Activated B cell treated with CpG ODN at 0.5 μM for 24 hours (primary cell): ENCODE data around the gene GKN2. TPM values are rescaled to one million over a fixed set of nuclear protein-coding genes. Genes with fewer than 3 reads are reported as not detected.

Source experiments
- ATAC-seq: fragments of 200-7000 bp; cut with Tn5 transposase; one replicate; pipeline ENCODE4 v1.10.0; 2021; ENCODE audit warnings: low read depth, mild to moderate bottlenecking, moderate library complexity
- CTCF ChIA-PET: fragments of 350-600 bp; sonication (Branson Sonifier 250); formaldehyde crosslinking; loops from one replicate; lab custom pipeline; 2021; ENCODE audit warnings: antibody characterized with exemption; lab: Charles Lee
- POLR2A ChIA-PET: fragments of 350-600 bp; sonication (Branson Sonifier 250); formaldehyde crosslinking; loops from one replicate; lab custom pipeline; 2021; ENCODE audit warnings: antibody characterized with exemption; lab: Charles Lee
- DNase-seq: peaks from one replicate; pipeline ENCODE4 v3.0.0; 2022
- H3K27ac Mint-ChIP-seq: one replicate; pipeline ENCODE4 v1.8.0; 2020; ENCODE audit warnings: mixed read lengths
- H3K27me3 Mint-ChIP-seq: one replicate; pipeline ENCODE4 v1.8.0; 2021; ENCODE audit warnings: mixed read lengths
- H3K36me3 Mint-ChIP-seq: one replicate; pipeline ENCODE4 v1.8.0; 2021; ENCODE audit warnings: low read depth, mixed read lengths
- H3K4me1 Mint-ChIP-seq: one replicate; pipeline ENCODE4 v1.8.0; 2021; ENCODE audit warnings: mixed read lengths
- H3K4me3 Mint-ChIP-seq: one replicate; pipeline ENCODE4 v1.8.0; 2020; ENCODE audit warnings: mild to moderate bottlenecking, mixed read lengths
- H3K9me3 Mint-ChIP-seq: one replicate; pipeline ENCODE4 v1.8.0; 2020; ENCODE audit warnings: mixed read lengths
- intact Hi-C: fragments of 100-400 bp; cut with micrococcal nuclease; formaldehyde crosslinking; loops from one replicate; pipeline ENCODE4 v1.15.1; 2024
- total RNA-seq: library from RNA; stranded (reverse); gene quantifications from 2 replicates; pipeline ENCODE4 v1.2.3, GENCODE V29; 2022
- TF ChIP-seq, protein P1 (sequence below): fragments of 200-600 bp; IDR thresholded peaks from one replicate; pipeline ENCODE4 v1.8.0; 2022; ENCODE audit warnings: antibody characterized with exemption, mild to moderate bottlenecking

The GKN2 gene, protein sequence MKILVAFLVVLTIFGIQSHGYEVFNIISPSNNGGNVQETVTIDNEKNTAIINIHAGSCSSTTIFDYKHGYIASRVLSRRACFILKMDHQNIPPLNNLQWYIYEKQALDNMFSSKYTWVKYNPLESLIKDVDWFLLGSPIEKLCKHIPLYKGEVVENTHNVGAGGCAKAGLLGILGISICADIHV
- not detected in 2 replicates for total RNA-seq

DNA sequence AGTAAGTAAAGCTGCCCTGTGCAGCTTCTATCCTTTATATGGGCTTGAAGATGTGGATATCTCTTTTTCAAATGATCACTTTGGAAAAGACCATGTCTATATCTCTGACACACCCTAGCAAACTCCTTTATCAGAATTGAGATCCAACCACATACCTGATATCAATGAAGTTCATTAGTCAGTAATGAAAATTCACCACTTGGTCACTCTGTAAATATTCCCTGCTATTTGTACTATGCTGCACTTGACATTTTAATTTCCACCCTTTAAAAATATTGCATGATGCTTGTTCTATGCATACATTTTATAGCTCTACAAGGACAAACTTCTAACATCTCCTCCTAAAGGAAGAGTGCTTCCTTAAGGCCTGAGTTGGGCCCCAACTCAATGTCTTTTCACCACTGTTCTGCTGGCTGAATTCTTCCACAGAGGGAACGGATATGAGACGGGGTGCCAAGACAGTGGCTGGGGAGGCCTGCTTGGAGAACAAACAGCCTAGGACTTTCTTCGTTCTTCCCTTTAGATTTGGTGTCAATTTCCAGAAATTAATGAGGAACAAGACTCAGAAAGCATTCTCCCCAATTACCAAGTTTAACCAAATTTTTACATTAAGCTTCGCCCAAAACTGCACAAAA lies at the start of gene GKN2:
GKN2 (minus strand) TSS at position 7 of the 635 bp plus-strand sequence. CDS start 32 bp downstream, outside the sequence.
- H3K9me3 Mint-ChIP-seq: peaks cover 5% of the 10 kb centered on the region
- H3K4me3 Mint-ChIP-seq: no peak within 1 kb of the TSS
- intact Hi-C loops: no loop called here
- no peaks in the 10 kb centered on the region for H3K36me3 Mint-ChIP-seq
- CTCF ChIA-PET: no interaction called here
- POLR2A ChIA-PET: interaction anchor here (0.6 kb wide), 1 partner anchor 480 kb away, joined by 4 read pairs; no protein-coding TSS in a partner anchor
- TF ChIP-seq, protein P1, sequence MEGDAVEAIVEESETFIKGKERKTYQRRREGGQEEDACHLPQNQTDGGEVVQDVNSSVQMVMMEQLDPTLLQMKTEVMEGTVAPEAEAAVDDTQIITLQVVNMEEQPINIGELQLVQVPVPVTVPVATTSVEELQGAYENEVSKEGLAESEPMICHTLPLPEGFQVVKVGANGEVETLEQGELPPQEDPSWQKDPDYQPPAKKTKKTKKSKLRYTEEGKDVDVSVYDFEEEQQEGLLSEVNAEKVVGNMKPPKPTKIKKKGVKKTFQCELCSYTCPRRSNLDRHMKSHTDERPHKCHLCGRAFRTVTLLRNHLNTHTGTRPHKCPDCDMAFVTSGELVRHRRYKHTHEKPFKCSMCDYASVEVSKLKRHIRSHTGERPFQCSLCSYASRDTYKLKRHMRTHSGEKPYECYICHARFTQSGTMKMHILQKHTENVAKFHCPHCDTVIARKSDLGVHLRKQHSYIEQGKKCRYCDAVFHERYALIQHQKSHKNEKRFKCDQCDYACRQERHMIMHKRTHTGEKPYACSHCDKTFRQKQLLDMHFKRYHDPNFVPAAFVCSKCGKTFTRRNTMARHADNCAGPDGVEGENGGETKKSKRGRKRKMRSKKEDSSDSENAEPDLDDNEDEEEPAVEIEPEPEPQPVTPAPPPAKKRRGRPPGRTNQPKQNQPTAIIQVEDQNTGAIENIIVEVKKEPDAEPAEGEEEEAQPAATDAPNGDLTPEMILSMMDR: no peak
- peaks cover 16% of the 10 kb centered on the region for H3K27me3 Mint-ChIP-seq
- DNase-seq: no peak
- ATAC-seq: no peak
- H3K27ac Mint-ChIP-seq: no peak within 1 kb of the TSS
- H3K4me1 Mint-ChIP-seq: no peaks in the 10 kb centered on the region

DNA sequence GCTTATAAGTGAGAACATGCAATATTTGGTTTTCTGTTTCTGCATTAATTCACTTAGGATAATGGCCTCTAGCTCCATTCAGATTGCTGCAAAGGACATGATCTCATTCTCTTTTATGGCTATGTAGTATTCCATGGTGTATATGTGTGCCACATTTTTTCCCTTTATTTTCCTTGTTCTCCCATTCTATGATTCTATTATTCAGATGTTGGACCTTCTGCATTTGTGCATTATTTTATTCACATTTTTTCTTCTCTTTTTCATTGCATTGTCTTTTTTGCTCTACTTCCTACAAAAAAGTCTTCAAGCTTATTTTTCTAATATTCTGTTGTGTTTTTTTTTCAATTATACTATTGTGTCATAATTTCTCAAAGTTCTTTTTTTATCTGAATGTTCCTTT lies 49.2 kb upstream of the GKN2 start:
- ATAC-seq (no peak), DNase-seq (no peak)
- Mint-ChIP-seq H3K27me3 (peaks cover 25% of the 10 kb centered on the region), H3K36me3 (no peaks in the 10 kb centered on the region), H3K4me3 (no peak overlapping the region), H3K4me1 (no peaks in the 10 kb centered on the region), H3K27ac (no peak overlapping the region), H3K9me3 (peaks cover 14% of the 10 kb centered on the region)
- intact Hi-C loops: no loop called here
- TF ChIP-seq, protein P1: no peak
- ChIA-PET CTCF (interaction anchor here (0.7 kb wide), 1 partner anchor 880 kb away, joined by 3 read pairs; no protein-coding TSS in a partner anchor), POLR2A (no interaction called here)

DNA sequence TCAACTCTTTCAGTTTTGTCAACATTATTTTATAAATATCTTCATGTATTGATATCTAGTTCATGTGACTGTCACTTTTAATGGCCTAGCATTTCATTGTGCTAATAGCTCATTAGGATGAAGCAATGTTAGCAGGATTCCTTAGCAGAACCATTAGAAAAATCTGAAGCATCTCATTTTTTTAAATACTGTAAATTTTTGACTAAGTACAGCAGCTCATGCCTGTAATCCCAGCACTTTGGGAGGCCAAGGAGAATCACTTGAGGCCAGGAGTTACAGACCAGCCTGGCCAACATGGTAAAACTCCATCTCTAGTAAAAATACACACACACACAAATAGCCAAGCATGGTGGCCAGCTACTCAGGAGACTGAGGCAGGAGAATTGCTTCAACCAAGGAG lies 44.7 kb upstream of the GKN2 start:
- ATAC-seq: no peak
- Mint-ChIP-seq H3K27ac (no peak overlapping the region), H3K4me1 (no peaks in the 10 kb centered on the region), H3K36me3 (no peaks in the 10 kb centered on the region), H3K27me3 (peaks cover 22% of the 10 kb centered on the region), H3K4me3 (no peak overlapping the region), H3K9me3 (peaks cover 11% of the 10 kb centered on the region)
- TF ChIP-seq, protein P1: no peak
- DNase-seq: no peak
- ChIA-PET POLR2A (no interaction called here), CTCF (no interaction called here)
- intact Hi-C loops: no loop called here

DNA sequence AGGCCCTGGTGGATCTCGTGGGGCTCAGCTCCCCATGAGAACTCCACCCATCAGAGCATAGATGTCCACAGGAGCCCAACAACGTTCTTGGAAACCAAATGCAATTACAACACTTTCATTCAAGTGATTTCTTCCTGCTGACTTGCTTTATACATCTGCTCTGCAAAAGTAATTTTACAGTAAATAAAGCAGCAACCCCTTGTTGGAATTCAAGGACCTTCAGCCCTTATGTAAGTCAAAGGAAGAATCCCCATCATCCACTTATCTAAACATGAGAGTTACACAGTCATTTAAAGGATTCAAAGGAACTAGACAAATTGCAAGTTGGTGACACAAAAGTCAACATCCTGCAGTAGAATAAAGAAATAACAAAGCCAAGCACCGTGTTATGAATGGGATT lies 43.2 kb upstream of the GKN2 start:
- no peak for ATAC-seq
- Mint-ChIP-seq H3K9me3 (peaks cover 2% of the 10 kb centered on the region), H3K4me3 (no peak overlapping the region), H3K36me3 (no peaks in the 10 kb centered on the region), H3K4me1 (no peaks in the 10 kb centered on the region), H3K27me3 (peaks cover 15% of the 10 kb centered on the region), H3K27ac (no peak overlapping the region)
- DNase-seq: no peak
- intact Hi-C loops: no loop called here
- ChIA-PET CTCF (no interaction called here), POLR2A (no interaction called here)
- TF ChIP-seq, protein P1: no peak

DNA sequence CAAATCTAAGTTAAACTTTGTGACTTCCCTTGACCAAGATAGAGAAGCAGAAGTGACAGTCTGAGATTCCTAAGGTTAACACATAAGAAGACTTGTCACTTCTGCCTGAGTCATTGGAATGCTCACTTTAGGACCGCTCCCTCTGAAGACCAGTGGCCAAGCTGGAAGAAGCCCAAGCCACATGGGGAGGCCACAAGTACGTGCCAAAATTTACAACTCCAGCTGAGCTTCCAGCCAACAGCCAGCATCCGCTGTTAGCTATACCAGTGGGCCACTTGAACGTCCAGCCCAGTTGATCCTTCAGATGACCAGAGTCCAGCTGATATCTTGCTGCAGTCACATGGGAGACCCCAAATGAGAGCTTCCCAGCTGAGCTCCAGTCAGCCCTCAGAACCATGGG lies 42.2 kb upstream of the GKN2 start:
- no peaks in the 10 kb centered on the region for H3K36me3 Mint-ChIP-seq
- H3K4me3 Mint-ChIP-seq: no peak overlapping the region
- intact Hi-C loops: no loop called here
- CTCF ChIA-PET: no interaction called here
- no peaks in the 10 kb centered on the region for H3K9me3 Mint-ChIP-seq
- H3K4me1 Mint-ChIP-seq: no peaks in the 10 kb centered on the region
- DNase-seq (no peak), ATAC-seq (no peak)
- POLR2A ChIA-PET: no interaction called here
- peaks cover 19% of the 10 kb centered on the region for H3K27me3 Mint-ChIP-seq
- TF ChIP-seq, protein P1: no peak
- no peak overlapping the region for H3K27ac Mint-ChIP-seq
